T follicular helper cell (primary cell): ENCODE data around the gene TMCO4.

Experiments
- DNase-seq: peaks from one replicate; pipeline ENCODE4 v3.0.0-alpha.2; 2020; ENCODE audit warnings: low read depth

The TMCO4 gene

GRCh38 chr1:19749685-19750084 is 50.0 kb downstream of the TMCO4 start:
- DNase-seq, result no peak

- no peak for DNase-seq
These were observed 52.0 kb downstream of the TMCO4 start for GRCh38 chr1:19747761-19748160.

GRCh38 chr1:19744886-19745285 is 54.8 kb downstream of the TMCO4 start:
- DNase-seq, result no peak

GRCh38 chr1:19744335-19744743 is 55.4 kb downstream of the TMCO4 start:
- DNase-seq, result no peak

- DNase-seq, result no peak
These were observed 55.9 kb downstream of the TMCO4 start for GRCh38 chr1:19743793-19744192.

- DNase-seq, result no peak
These were observed 56.5 kb downstream of the TMCO4 start for GRCh38 chr1:19743180-19743579.

- DNase-seq, result no peak
These were observed 60.1 kb downstream of the TMCO4 start for GRCh38 chr1:19739628-19740027.

- no peak for DNase-seq
These were observed 61.0 kb downstream of the TMCO4 start for GRCh38 chr1:19738669-19739068.

GRCh38 chr1:19738076-19738475 is 61.6 kb downstream of the TMCO4 start:
- no peak for DNase-seq

- no peak for DNase-seq
These were observed 62.5 kb downstream of the TMCO4 start for GRCh38 chr1:19737104-19737825.

GRCh38 chr1:19735440-19736127 is 64.1 kb downstream of the TMCO4 start:
- DNase-seq, result no peak

GRCh38 chr1:19734472-19734999 is 65.2 kb downstream of the TMCO4 start:
- DNase-seq, result no peak

- DNase-seq, result no peak
These were observed 65.7 kb downstream of the TMCO4 start for GRCh38 chr1:19734056-19734455.

GRCh38 chr1:19733615-19734014 is 66.1 kb downstream of the TMCO4 start:
- no peak for DNase-seq

GRCh38 chr1:19731311-19731821 is 68.3 kb downstream of the TMCO4 start:
- DNase-seq, result no peak

- no peak for DNase-seq
These were observed 68.9 kb downstream of the TMCO4 start for GRCh38 chr1:19730793-19731192.

- DNase-seq, result no peak
These were observed 69.5 kb downstream of the TMCO4 start for GRCh38 chr1:19730232-19730631.

- DNase-seq, result no peak
These were observed 71.1 kb downstream of the TMCO4 start for GRCh38 chr1:19728413-19729145.

- DNase-seq, result no peak
These were observed 74.1 kb downstream of the TMCO4 start for GRCh38 chr1:19725606-19726005.

- DNase-seq, result no peak
These were observed 75.8 kb downstream of the TMCO4 start for GRCh38 chr1:19723874-19724273.

GRCh38 chr1:19720973-19721372 is 78.7 kb downstream of the TMCO4 start:
- no peak for DNase-seq

- DNase-seq, result no peak
These were observed 79.5 kb downstream of the TMCO4 start for GRCh38 chr1:19720174-19720573.
